RCC 7860 (cell line): ENCODE measurements around the gene GLRX2.
"Not testable (repeated sequence)": the region's sequence is repeated elsewhere in the genome, so short reads cannot be mapped to it uniquely, and the experiment has no call there.

Experiments
- DNase-seq: peaks from one replicate; pipeline ENCODE4 v3.0.0-alpha.2; 2015; ENCODE audit warnings: low spot score
- FAIRE-seq: peaks from 2 replicates; lab custom pipeline; 2012; peaks lifted over from hg19 to GRCh38; lab: Jason Lieb, UNC

GLRX2 gene

DNA sequence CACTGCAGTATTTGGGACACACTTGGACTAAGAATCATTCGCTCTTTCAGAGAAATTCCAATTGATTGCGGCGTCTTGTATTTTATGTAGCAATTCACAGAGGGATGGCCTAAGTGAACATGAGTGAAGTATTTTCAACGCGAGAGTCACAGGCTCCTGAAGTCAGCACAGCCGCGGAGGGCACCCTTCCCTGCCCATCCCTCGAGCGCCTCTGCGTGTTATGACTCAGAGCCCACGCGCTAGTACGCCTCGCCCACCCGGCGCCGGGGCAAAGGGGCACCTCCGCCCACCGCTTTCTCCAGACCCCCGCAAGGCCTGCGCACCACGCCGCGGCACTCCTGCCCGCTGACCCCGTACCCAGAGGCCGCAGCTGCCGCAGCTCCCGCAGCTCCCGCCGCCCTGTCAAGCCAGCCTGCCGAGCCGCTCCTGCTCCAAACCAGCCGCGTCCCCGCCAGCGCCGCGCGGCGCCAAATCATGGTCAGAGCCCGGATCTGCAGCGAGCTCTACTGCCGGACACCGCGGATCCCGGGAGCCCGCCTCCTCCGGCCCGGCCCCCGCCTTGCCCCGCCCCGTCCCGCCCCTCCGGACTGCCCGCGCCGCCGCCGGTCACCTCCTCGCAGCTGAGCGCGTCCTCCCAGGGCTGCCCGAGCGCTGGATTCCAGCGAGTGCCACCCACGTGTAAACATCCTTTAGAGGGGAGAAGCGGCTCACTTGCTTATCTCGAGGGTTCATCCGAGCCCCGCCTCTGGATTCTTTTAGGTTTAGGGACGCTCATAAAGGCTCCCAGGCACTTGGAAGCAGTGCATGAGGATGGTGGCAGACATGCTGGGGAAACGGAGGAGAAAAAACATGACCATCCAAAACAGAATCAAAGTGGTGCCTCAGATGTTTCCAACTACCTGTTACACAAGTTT lies at the start of gene GLRX2:
TSS of gene GLRX2 (minus strand) at position 508 of the 914 bp plus-strand sequence. CDS start at position 476, 32 bp downstream.
- no peak for FAIRE-seq

DNA sequence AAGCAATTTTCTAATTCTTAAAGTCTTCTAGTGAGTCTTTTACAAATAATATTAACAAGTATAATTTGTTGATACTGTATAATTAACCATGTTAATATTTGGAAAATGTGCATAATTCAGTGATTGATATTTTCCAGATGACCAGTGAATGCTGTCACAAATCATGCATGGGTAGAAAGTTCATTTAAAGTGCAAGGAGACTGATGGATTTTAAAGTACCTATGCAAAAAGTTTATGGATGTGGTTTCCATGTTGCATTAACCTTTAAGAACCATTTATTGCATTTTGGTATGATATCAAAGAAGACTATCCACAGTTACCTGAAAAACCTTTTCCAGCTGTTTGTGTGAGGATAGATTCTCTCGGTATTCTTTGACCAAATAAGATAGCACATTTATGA lies 39.8 kb upstream of the GLRX2 start:
- no peak for DNase-seq
- no peak for FAIRE-seq

More for the DNA sequence above, at the start of gene GLRX2:
- peak; percentile 79 for DNase-seq

DNA sequence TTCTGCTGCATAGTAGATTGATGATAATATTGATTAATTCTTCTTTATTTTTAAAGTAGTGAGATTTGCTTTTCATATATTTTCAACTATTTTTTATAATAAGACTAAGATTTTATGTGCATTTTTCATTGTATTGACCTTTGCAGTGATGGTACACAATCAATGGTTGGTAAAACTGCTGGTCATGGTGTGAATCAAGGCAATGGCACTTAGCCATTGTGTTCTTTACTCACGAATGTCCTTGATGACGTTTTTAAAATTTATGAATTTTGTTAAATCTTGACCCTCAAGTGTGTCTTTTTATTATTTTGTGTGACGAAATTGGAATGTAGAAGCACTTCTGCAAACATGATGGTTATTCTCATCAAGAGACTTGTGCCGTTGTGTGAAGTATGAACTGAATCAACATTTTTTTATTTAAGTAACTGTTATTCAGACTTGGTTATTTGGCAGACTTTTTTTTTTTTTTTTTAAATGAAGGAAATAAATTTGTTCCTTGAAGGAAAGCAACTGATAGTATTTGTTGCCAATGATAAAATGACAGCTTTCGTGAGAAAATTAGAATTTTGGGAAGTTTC lies 39.2 kb upstream of the GLRX2 start:
- DNase-seq (no peak), FAIRE-seq (no peak)

DNA sequence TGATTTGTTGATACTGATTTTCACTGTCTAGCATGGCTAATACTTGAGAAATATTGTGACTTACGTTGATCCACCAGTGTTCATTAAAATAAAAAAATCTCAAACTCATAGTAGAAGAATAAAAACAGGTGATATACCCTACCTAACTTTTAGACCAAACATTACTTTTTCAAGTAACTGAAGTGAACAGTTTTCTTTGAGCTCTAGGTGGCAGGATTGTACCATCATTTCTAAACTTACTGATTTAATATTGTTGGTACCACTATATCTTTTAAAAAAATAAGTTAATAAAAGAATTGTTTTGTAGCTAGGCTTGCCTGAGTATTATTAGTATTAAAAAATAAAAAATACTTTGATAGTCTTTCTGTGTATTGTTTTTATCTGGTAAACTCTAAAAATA lies 38.1 kb upstream of the GLRX2 start:
- no peak for DNase-seq
- FAIRE-seq, result peak; percentile 71

GRCh38 chr1:193142409-193142808 lies 37.2 kb upstream of the GLRX2 start:
- FAIRE-seq (no peak), DNase-seq (no peak)

- FAIRE-seq (no peak), DNase-seq (no peak)
Observed at GRCh38 chr1:193141804-193142203, 36.6 kb upstream of the GLRX2 start.

DNA sequence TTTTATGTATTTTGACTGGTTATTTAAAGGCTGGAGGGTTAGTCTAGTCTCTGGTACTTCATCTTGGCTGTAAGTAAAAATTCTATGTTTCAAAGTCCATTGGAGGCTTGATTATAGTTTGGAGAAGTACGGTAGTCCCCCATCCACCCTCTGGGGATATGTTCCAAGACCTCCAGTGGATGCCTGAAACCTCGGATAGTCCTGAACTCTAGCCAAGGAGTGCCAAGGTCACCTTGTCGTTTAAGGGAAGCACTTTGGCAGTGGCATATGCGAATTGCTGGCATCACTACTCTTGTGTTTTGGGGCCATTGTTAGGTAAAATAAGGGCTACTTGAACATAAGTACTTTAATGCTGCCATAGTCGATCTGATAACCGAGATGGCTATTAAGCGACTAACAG lies 35.0 kb upstream of the GLRX2 start:
- no peak for DNase-seq
- no peak for FAIRE-seq

- DNase-seq, result no peak
- FAIRE-seq, result no peak
Observed at GRCh38 chr1:193131266-193131860, 26.1 kb upstream of the GLRX2 start.

DNA sequence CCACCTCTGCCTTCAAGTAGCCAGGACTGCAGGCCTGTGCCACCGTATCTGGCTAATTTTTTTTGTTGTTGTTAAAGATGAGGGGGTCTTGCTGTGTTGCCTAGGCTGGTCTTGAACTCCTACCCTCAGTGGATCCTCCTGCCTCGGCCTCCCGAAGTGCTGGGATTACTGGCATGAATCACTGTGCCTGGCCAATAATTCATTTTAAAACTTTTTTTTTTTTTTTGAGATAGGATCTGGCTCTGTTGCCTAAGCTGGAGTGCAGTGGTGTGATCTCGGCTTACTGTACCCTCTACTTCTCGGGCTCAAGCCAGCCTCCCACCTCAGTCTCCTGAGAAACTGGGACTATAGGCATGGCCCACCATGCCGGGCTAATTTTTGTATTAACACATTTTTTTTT lies 20.2 kb upstream of the GLRX2 start:
- no peak for FAIRE-seq
- DNase-seq, result no peak

- FAIRE-seq, result no peak
- DNase-seq, result no peak
Observed at GRCh38 chr1:193123751-193124150, 18.5 kb upstream of the GLRX2 start.

DNA sequence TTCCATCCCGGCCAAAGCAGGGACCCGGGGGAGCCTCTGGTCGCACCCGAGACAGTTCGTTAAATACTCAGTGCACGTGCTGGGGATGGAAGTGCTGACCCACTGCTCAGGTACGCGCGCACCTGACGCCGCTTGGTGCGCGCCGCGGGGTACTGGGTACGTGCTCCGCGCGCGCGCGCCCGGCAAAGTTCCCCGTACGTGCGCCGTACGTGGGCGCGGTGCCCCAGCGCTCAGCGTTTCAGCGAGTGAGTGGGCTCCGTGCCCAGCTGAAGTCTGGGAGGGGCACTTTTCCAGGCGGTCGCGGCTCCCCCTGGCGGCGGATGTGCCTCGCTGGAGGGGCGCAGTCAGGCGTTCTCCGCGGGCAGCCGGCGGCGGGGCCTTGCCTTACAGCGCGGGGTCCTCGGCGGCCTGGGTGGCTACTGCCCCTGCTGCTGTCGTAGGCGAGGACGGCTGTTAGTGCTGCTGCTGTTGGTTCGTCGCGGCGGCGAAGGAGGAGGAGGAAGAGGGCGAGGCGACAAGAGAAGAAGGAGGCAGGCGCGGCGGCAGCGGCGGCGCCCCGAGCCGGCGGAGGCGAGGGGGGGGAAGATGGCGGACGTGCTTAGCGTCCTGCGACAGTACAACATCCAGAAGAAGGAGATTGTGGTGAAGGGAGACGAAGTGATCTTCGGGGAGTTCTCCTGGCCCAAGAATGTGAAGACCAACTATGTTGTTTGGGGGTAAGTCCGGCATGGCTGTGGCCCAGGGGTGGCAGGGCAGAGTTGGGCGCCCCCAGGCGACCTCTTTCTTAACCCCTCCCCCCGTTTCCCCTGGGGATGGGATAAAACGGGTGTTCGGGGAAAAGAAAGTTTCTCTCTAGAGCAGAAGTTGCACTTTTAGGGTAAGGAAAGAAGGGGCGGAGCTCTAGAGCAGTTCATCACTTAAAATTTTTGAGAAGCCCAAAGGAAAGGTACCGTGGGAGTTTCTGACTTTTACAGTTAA lies 16.7 kb upstream of the GLRX2 start, which contains the start of gene CDC73:
TSS of gene CDC73 (plus strand) at position 416 of the 978 bp plus-strand sequence. CDS start at position 586, 170 bp downstream.
- peak; percentile 46 for FAIRE-seq

GRCh38 chr1:193120604-193121166 lies 15.5 kb upstream of the GLRX2 start:
- FAIRE-seq (no peak), DNase-seq (no peak)

More for the DNA sequence above, 16.7 kb upstream of the GLRX2 start, which contains the start of gene CDC73:
- DNase-seq, result peak; percentile 96

DNA sequence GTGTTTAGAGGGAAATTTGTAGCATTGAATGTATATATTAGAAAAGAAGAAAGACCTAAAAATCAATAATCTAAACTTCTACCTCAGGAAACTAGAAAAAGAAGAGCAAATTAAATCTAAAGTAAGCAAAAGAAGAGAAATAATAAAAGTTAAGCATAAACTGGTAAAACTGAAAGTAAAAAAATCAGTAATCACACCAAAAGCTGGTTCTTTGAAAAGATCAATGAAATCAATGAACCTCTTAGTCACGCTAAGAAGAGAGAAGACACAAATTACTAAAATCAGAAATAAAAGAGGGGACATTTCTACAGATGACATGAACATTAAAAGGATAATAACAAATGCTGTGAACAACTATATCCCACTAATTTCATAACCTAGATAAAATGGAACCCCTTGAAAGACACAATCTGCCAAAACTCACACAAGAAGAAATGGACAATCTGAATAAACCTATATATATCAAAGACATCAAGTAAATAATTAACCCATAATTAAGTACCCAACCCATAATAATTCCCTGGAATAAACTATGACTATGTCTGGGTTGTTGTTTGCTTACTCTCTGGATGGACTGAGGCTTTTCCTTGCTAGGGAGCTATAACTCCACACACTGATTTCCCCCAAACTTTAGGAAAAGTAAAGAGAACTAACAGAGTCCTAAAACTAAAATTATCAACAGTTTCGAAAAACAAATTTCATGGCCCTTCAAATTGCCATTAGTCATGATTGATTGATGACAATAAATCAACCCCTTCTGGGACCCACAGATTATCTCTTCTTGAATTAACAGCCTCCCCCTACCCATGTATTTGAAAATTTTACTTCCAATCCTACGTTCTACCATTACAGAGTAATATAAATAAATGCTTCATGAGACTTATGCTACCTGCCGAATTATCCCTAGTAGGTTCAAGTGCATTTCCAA lies 13.9 kb upstream of the GLRX2 start:
- DNase-seq (no peak), FAIRE-seq (no peak)

DNA sequence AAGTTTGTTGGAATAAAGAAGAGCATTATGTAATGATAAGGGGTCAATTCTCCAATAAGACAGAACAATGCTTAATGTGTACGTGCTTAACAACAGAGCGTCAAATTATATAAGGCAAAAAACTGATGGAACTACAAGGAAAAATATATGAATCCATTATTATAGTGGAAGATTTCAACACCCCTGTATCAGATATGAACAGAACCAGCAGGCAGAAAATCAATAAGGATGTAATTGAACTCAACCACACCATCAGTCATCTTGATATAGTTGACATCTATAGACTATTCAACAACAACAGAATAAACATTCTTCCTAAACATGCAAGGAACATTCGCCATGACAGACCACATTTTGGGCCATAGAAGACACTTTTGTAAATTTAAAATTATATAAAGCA lies 13.0 kb upstream of the GLRX2 start:
- FAIRE-seq, result no peak
- DNase-seq, result no peak

GRCh38 chr1:193117167-193117566 lies 12.0 kb upstream of the GLRX2 start:
- not testable (repeated sequence) for FAIRE-seq, DNase-seq

- FAIRE-seq, result peak; percentile 99
- DNase-seq, result peak; percentile 95
Observed at GRCh38 chr1:193115629-193116227, 10.5 kb upstream of the GLRX2 start.

- FAIRE-seq (no peak), DNase-seq (no peak)
Observed at GRCh38 chr1:193114485-193115095, 9.4 kb upstream of the GLRX2 start.

DNA sequence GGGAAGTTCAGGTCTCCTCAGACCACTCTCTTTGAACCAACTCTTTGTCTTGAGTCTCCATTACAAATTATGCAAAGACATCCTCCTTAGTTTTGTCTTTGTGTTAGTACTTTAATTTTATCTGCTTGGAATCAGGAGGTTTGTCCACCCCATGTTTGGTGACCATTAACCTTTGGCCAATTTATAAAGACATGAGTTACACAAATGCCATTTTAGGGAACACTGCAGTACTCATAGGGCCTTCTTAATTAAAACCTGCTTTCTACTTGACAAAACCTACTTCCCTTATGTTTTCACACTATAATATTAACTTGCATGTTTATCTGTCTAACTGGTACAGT lies 8.7 kb upstream of the GLRX2 start:
- FAIRE-seq (no peak), DNase-seq (no peak)
